HCT116 (cell line): Measurements from ENCODE around the gene PTPN12.

Experiments used
- JUND ChIP-seq: IDR thresholded peaks from 2 replicates; pipeline ENCODE4 v1.6.1; 2012
- POLR2AphosphoS5 ChIP-seq: IDR thresholded peaks from 2 replicates; pipeline ENCODE4 v1.6.1; 2011; ENCODE audit warnings: mild to moderate bottlenecking, low read depth, low read length, moderate library complexity
- SIN3A ChIP-seq: IDR thresholded peaks from 2 replicates; pipeline ENCODE4 v1.6.1; 2012; ENCODE audit warnings: low read depth
- SRF ChIP-seq: IDR thresholded peaks from 2 replicates; pipeline ENCODE4 v1.6.1; 2012; ENCODE audit warnings: low read depth
- ZBTB33 ChIP-seq: IDR thresholded peaks from 2 replicates; pipeline ENCODE4 v1.6.1; 2011; ENCODE audit warnings: mild to moderate bottlenecking, low read length, moderate library complexity; ENCODE audit not compliant: insufficient replicate concordance; ENCODE audit errors: extremely low read depth

DNA sequence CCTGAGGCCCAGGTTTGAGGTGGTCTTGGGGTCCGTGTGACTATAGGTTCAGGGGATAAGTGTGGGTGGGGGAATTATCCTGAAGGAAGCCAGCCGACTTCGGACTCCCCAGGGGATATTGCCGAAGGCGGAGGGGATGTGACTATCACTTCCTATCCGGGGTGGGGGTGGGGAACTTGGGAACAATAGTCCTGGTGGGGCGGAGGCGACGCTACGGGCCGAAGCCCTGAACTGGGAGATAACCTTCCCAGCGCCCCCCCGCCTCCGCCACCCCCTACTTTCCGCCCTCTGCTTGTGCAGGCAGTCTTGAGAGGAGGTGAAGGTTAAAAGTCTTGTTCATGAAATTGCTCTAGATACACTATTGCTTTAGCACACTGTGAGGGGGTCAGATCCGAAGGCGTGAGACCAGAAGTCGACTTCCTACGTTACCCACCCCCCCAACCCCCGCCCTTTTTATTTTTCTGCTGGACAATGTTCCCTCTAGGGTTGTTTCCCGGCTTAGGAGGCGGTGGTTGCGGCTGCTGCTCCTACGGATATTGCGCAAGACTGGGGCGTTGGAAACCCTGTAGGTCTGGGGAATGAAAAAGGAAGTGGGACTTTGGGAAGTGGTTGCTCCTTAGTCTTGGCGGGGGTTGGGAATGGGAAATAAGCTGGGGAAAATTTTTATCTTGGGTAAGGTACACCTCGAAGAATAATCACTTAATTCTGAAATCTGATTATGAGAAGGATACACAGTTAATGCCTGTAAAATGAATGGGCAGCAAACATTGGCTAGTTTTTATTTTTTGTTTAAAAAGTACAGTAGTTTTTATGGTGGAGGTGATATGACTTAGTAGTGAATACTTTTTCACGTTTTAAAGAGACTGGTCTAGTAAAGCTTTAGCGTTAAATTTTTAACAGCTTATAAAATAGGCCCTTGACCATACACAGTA is 1.5 kb downstream of the PTPN12 start:
- peak; percentile 66 for TF ChIP-seq POLR2AphosphoS5
- TF ChIP-seq SRF: peak; percentile 9; the same call in 1 of the 2 replicates
- no peak for TF ChIP-seq ZBTB33
- TF ChIP-seq JUND: peak; percentile 30; the same call in 1 of the 2 replicates
- peak; percentile 32; the same call in 1 of the 2 replicates for TF ChIP-seq SIN3A
